Measurements from ENCODE around the gene DUOXA1.

Gene DUOXA1

GRCh38 chr15:45122719-45123118 lies 7.0 kb downstream of the DUOXA1 start:
- no peak overlapping the region for H3K4me3 ChIP-seq (ENCODE audit: low read depth, low read length)
- no peak for DNase-seq (ENCODE audit: low read depth)
- TF ChIP-seq POLR2A (IDR thresholded peaks at IDR 0.05; ENCODE audit: extremely low read depth, insufficient read length) (no peak), MAX (IDR thresholded peaks at IDR 0.05; ENCODE audit: low read depth, low read length) (no peak), CTCF (IDR thresholded peaks at IDR 0.05; ENCODE audit: low read depth, low read length) (no peak), MYC (IDR thresholded peaks at IDR 0.05; ENCODE audit: low read depth, low read length) (no peak)

- TF ChIP-seq MAX (IDR thresholded peaks at IDR 0.05; ENCODE audit: low read depth, low read length): no peak
- no peak for TF ChIP-seq MYC (IDR thresholded peaks at IDR 0.05; ENCODE audit: low read depth, low read length)
- DNase-seq (ENCODE audit: low read depth): peak; percentile 13
- no peak overlapping the region for H3K4me3 ChIP-seq (ENCODE audit: low read depth, low read length)
Measured at GRCh38 chr15:45121706-45122417, 7.8 kb downstream of the DUOXA1 start.

- H3K4me3 ChIP-seq (ENCODE audit: low read depth, low read length): no peak overlapping the region
- TF ChIP-seq POLR2A (IDR thresholded peaks at IDR 0.05; ENCODE audit: extremely low read depth, insufficient read length): no peak
- no peak for TF ChIP-seq MYC (IDR thresholded peaks at IDR 0.05; ENCODE audit: low read depth, low read length)
- no peak for TF ChIP-seq CTCF (IDR thresholded peaks at IDR 0.05; ENCODE audit: low read depth, low read length)
- no peak for TF ChIP-seq MAX (IDR thresholded peaks at IDR 0.05; ENCODE audit: low read depth, low read length)
- DNase-seq (ENCODE audit: low read depth): no peak
Measured at GRCh38 chr15:45121020-45121419, 8.7 kb downstream of the DUOXA1 start.

GRCh38 chr15:45120081-45120972 lies 9.4 kb downstream of the DUOXA1 start:
- H3K4me3 ChIP-seq (ENCODE audit: low read depth, low read length): no peak overlapping the region
- TF ChIP-seq POLR2A (IDR thresholded peaks at IDR 0.05; ENCODE audit: extremely low read depth, insufficient read length): no peak
- TF ChIP-seq CTCF (IDR thresholded peaks at IDR 0.05; ENCODE audit: low read depth, low read length): no peak
- no peak for TF ChIP-seq MAX (IDR thresholded peaks at IDR 0.05; ENCODE audit: low read depth, low read length)
- TF ChIP-seq MYC (IDR thresholded peaks at IDR 0.05; ENCODE audit: low read depth, low read length): no peak
- DNase-seq (ENCODE audit: low read depth): no peak

GRCh38 chr15:45118996-45119395 lies 10.7 kb downstream of the DUOXA1 start:
- TF ChIP-seq MYC (IDR thresholded peaks at IDR 0.05; ENCODE audit: low read depth, low read length) (no peak), CTCF (IDR thresholded peaks at IDR 0.05; ENCODE audit: low read depth, low read length) (no peak), MAX (IDR thresholded peaks at IDR 0.05; ENCODE audit: low read depth, low read length) (no peak), POLR2A (IDR thresholded peaks at IDR 0.05; ENCODE audit: extremely low read depth, insufficient read length) (no peak)
- no peak for DNase-seq (ENCODE audit: low read depth)
- no peak overlapping the region for H3K4me3 ChIP-seq (ENCODE audit: low read depth, low read length)

GRCh38 chr15:45118131-45118588 lies 11.5 kb downstream of the DUOXA1 start:
- peak; percentile 99 for TF ChIP-seq CTCF (IDR thresholded peaks at IDR 0.05; ENCODE audit: low read depth, low read length)
- TF ChIP-seq MYC (IDR thresholded peaks at IDR 0.05; ENCODE audit: low read depth, low read length): no peak
- TF ChIP-seq MAX (IDR thresholded peaks at IDR 0.05; ENCODE audit: low read depth, low read length): no peak
- no peak for TF ChIP-seq POLR2A (IDR thresholded peaks at IDR 0.05; ENCODE audit: extremely low read depth, insufficient read length)
- DNase-seq (ENCODE audit: low read depth): peak; percentile 84
- no peak overlapping the region for H3K4me3 ChIP-seq (ENCODE audit: low read depth, low read length)

Measured in NB4 (cell line).